ENCODE measurements around the gene ABCB1.
"Not testable (repeated sequence)": the region's sequence is repeated elsewhere in the genome, so short reads cannot be mapped to it uniquely, and the experiment has no call there.

ABCB1 gene

GRCh38 chr7:87574630-87575029, 26.1 kb downstream of the ABCB1 start:
- DNase-seq, result no peak

GRCh38 chr7:87572513-87572912, 28.2 kb downstream of the ABCB1 start:
- not testable (repeated sequence) for DNase-seq

- DNase-seq, result no peak
Observed at GRCh38 chr7:87570178-87570577, 30.5 kb downstream of the ABCB1 start.

GRCh38 chr7:87567052-87567451, 33.6 kb downstream of the ABCB1 start:
- DNase-seq, result no peak

GRCh38 chr7:87566311-87566900, 34.3 kb downstream of the ABCB1 start:
- DNase-seq, result no peak

GRCh38 chr7:87565877-87566276, 34.8 kb downstream of the ABCB1 start:
- DNase-seq, result no peak

- peak; percentile 14 for DNase-seq
Observed at GRCh38 chr7:87564296-87564963, 36.3 kb downstream of the ABCB1 start.

- DNase-seq, result no peak
Observed at GRCh38 chr7:87561702-87562101, 39.0 kb downstream of the ABCB1 start.

GRCh38 chr7:87561102-87561501, 39.6 kb downstream of the ABCB1 start:
- no peak for DNase-seq

GRCh38 chr7:87552351-87552900, 48.3 kb downstream of the ABCB1 start:
- no peak for DNase-seq

GRCh38 chr7:87548123-87548919, 52.4 kb downstream of the ABCB1 start:
- DNase-seq, result no peak

- DNase-seq, result no peak
Observed at GRCh38 chr7:87545760-87546159, 54.9 kb downstream of the ABCB1 start.

GRCh38 chr7:87543623-87544022, 57.1 kb downstream of the ABCB1 start:
- DNase-seq, result no peak

GRCh38 chr7:87541648-87542047, 59.0 kb downstream of the ABCB1 start:
- no peak for DNase-seq

- no peak for DNase-seq
Observed at GRCh38 chr7:87538052-87538451, 62.6 kb downstream of the ABCB1 start.

GRCh38 chr7:87534072-87534471, 66.6 kb downstream of the ABCB1 start:
- DNase-seq, result no peak

- DNase-seq, result no peak
Observed at GRCh38 chr7:87530126-87530525, 70.6 kb downstream of the ABCB1 start.

GRCh38 chr7:87528730-87529129, 72.0 kb downstream of the ABCB1 start:
- no peak for DNase-seq

GRCh38 chr7:87518735-87519134, 81.9 kb downstream of the ABCB1 start:
- DNase-seq, result no peak

- DNase-seq, result no peak
Observed at GRCh38 chr7:87517891-87518290, 82.8 kb downstream of the ABCB1 start.

GRCh38 chr7:87517136-87517815, 83.4 kb downstream of the ABCB1 start:
- no peak for DNase-seq

GRCh38 chr7:87513735-87514335, 86.8 kb downstream of the ABCB1 start:
- peak; percentile 53 for DNase-seq

GRCh38 chr7:87512906-87513305, 87.8 kb downstream of the ABCB1 start:
- DNase-seq, result peak; percentile 21
